HG03097 (cell line): ENCODE measurements around the gene KIAA1958.

ENCODE experiments used
- ATAC-seq: cut with Tn5 transposase; IDR thresholded peaks from one replicate; pipeline ENCODE4 v1.9.1; 2021; ENCODE audit not compliant: unreplicated experiment, low FRiP score

KIAA1958 gene

DNA sequence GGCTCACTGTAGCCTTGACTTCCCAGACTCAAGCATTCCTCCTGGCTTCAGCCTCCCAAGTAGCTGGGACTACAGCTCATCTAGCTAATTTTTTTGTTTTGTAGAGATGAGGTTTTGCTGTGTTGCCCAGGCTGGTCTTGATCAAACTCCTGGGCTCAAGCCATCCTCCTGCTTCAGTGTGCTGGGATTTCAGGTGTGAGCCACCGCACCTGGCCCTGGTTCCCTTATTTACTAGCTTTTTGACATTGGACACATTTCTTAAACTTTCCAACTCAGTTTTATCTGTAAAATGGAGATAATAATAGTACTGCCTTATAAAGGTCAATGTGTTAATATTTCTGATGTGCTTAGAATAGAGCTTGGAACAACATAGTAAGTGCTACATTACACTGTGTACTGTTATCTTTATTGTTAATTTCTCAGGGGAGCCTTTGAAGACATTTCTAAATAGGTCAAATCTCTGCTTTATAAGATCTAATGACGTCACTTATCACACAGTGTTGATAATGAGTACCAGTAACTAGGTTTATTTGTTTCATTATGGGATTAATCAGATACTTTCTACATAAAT lies 66.7 kb downstream of the KIAA1958 start:
- no peak for ATAC-seq

DNA sequence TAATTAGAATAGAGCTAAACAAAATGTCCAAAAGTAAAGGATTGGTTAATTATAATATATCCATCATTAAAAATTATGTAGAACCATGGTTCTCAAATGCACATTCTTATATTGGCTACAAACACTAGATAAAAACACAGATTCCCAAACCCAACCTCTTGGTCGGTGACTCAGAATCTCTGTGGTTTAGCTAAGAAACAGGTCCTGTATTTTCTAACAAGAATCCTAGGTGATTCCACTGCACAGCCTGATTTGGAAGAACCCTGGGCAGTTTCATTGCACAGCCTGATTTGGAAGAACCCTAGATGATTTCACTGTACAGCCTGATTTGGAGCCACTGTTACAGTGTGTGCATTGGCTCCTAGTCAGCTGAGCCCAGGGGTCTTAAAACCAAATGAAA lies 67.9 kb downstream of the KIAA1958 start:
- no peak for ATAC-seq

DNA sequence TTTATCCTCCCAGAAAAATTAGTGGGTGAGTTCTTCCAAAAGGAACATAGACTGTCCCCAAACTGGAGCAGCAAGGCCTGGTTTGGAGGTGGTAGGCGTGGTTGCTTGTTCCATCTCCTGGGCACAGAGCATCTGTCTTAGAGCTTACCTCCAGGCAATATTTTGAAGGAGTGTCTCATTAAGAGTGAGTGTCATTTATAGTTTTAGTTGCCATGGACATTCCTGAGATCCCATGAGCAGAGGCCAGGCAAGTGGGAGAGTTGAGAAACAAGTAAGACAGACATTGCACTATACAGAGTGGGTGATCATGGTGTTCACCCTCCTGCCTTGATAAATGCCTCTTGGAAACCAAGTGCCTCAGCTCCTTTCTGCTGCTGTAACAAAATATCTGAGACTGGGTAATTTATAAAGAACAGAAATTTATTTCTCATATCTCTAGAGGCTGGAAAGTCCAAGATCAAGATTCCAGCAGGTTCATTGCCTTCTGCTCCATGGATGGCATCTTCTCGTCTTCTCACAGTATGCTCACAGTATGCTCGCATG lies 68.5 kb downstream of the KIAA1958 start:
- no peak for ATAC-seq

DNA sequence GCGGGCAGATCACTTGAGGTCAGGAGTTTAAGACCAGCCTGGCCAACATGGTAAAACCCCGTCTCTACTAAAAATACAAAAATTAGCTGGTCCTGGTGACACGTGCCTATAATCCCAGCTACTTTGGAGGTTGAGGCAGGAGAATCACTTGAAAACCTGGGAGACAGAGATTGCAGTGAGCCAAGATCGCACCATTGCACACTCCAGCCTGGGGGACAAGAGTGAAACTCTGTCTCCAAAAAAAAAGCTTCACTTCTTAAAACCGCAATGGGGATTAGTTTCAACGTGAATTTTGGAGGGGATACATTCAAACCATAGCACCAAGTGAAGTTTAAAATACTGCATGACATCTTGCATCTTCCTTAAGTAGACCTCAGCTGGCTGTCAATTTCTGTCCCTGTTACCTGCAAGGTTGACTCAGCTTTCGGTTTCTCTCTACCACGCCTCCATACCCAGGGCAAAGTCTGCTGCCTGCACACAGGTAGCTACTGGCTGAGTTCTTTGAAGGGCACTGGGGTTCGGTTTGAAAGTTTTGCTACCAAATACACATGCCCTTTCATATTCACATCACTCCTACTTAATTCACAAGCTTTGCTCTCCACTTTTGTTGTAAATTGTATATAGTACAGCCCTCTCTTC lies 69.3 kb downstream of the KIAA1958 start:
- no peak for ATAC-seq

DNA sequence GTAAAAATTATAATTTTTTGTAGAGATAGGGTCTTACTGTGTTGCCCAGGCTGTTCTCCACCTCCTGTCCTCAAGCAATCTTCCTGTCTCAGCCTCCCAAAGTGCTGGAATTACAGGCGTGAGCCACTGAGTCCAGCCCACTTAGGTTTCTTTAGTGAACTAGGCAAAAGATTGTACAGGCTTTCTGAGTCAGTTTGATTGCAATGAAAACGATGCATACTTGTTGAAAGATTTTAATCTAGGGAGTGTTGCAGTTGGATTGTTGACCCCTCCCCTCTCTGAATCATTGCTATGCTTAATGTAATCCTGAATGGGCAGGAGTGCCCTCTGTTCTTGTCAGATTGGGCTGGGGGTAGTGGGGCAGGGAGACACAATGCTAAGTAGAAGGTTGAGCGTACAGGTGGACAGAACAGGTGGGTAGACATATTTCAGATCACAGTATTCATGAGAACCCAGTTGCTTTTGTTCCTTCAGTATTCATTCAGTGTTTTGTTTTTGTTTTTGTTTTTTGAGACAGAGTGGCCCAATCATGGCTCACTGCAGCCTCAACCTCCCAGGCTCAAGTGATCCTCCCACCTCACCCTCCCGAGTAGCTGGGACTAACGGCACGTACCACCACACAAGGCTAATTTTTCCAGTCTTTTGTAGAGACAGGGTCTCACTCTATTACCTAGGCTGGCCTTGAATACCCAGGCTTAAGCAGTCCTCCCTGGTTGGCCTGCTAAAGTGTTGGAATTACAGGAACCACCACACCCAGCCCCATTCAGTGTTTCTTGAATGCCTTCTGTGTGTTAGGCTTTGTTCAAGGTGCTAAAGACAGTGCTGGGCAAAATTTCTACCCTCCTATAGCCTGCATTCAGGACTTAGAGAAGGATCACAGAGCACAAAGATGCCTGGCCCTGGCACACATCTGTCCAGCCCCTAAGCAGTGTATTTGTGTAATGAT lies 70.1 kb downstream of the KIAA1958 start:
- no peak for ATAC-seq

DNA sequence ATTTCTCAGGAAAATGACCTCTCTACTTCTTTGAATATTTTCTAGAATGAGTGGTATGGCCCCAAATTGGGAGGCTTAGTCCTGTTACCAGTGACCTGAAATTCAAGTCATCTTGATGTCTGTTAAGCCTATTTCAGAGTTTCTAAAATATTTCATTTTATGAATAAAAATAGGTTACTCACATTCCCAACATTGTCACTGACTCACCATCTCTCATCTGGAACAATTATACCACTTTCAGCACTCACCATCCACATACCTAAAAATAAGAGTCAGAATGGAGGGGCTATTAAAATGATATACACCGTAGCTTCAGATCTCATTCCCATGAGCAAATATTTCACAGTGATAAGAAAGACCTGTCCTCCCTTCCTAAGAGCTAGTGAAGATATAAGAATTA lies 71.8 kb downstream of the KIAA1958 start:
- ATAC-seq = no peak

DNA sequence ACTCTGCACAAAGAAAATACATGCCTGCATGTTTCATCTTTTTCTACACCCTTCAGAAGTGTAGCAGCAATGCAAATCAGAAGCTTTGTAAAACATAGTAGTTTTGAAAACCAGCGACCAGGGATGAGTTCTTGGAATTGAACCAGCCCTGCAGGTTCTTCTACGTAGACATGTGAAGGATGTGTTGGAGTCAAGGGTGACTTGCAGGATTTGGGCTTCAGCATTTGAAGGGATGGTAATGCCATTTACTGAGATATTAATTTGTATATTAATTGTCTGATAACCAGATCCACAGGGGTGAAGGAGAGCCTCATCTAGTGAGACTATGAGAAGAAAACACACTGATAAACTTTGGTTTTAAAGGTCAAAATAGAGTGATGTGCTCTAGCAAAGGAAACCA lies 72.4 kb downstream of the KIAA1958 start:
- no peak for ATAC-seq

DNA sequence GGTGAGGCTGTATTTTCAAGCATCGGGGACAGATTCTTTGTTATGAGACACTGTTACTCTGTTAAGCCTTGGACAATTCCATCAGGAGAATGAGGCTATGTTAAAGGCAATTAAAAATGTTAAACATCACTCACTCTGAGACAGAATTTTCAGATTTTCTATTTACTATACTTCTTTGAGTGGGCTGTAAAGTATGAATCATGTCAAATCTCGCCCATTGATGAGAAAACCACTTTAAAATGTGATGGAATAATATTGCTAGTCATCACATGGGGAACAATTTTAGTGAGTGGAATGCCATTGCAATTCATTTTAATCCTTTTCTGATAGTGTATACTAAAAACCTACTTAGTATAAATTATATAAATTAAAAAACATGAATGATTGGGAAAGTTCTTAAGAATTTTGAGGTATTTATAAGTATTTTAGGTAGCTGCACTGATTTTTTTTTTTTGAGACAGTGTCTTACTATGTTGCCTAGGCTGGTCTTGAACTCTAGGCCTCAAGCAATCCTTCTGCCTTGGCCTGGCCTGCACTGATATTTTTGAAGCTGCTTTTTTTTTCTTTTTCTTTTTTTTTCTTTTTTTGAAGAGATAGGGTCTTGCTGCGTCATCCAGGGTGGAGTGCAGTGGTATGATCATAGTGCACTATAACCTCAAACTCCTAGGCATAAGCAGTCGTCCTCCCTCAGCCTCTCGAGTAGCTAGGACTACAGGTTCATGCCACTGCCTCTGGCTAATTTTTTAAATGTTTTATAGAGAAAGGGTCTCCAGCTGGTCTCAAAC lies 73.2 kb downstream of the KIAA1958 start:
- no peak for ATAC-seq

DNA sequence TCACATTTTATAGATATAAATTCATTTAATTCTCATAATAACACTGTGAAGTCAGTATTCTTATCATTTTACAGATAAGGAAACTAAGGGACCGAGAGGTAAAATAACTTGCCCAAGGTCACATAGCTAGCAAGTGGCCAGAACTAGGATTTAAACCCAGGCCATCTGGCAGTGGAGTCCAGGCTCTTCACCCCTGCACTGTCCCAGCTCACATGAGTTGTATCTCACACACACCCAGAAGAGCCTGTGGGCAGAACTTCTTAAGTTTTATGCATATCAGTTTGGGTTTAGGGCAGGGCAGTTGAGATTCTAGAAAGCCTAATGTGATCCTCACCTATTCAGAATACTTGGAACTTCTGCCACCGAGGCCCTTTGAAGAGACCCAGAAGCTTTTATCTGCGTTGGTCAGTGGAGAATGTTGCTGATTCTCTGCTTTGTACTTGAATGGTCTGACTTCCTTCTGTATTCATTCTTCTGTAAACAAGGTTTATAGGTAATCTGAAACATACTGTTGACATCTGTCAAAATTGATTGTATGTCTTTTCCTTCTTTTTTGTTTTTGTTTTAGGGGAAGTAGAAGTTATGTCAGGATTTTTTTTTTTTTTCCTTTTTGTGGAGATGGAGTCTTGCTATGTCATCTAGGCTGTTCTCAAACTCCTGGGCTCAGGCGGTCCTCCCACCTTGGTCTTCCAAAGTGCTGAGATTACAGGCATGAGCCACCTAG lies 75.8 kb downstream of the KIAA1958 start:
- no peak for ATAC-seq

DNA sequence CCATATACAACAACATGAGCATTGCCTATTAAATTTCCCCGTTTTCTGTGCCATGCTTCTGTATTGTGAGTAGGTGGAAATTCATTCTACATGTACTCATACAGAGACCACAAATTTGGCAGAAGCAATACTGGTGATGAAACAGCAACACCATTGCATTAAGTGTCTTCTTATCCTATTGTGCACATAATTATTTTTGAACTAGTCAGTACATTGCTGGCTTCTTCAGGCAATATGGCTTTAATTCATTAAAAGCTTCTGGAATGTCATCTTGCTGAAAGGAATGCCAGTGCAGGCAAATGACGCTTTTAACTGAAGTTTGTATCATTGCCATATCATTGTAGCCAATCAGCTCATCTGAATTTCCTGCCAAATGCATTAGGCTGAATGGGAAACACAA lies 82.6 kb downstream of the KIAA1958 start:
- ATAC-seq = no peak

DNA sequence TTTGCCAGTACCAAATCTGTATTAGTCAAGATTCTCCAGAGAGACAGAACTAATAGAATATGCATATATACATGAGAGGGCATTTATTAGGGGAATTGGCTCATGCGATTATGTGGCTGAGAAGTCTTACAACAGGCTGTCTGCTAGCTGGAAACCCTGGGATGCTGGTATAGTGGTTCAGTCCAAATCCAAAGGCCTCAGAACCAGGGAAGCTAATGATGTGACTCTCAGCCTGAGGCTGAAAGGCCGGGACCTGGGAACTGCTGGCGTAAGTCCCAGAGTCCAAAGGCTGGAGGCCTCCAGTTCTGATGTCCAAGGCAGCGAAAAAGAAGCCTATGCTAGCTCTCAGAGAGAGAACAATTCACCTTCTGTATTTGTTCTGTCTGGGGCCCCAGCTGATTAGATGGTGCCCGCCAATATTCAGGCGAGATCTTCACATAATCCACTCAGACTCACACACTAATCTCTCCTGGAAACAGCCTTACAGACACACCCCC lies 84.1 kb downstream of the KIAA1958 start:
- no peak for ATAC-seq

DNA sequence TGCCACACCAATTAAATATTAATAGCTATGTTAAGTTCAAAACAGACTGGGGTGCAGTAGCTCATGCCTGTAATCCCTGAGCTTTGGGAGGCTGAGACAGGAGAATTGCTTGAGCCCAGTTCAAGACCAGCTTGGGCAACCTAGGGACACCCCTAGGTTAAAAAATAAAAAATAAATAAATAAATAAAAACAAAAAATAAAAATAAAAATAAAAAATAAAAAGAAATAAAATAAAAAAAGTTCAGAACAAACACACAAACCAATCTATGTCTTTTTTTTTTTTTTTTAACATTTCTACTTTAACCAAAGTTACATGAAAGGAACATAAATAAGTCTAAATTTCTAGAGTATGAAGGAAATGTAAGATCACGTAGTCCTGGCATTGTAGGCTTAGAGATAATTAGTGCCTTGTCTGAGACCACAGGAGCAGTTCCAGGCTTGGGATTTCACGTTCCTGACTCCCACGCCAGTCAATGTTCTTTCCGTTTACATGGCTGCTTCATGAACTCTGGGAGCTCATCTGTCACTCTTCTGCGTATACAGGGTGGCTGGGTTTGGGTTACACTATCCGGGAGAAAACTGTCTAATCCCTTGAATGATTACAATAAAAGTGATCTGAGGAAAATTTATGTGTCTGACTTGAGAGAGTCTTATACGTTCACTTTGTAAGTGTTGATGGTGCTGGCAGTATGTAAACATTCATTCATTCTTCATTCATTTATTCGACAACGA lies 85.2 kb downstream of the KIAA1958 start:
- ATAC-seq = no peak

DNA sequence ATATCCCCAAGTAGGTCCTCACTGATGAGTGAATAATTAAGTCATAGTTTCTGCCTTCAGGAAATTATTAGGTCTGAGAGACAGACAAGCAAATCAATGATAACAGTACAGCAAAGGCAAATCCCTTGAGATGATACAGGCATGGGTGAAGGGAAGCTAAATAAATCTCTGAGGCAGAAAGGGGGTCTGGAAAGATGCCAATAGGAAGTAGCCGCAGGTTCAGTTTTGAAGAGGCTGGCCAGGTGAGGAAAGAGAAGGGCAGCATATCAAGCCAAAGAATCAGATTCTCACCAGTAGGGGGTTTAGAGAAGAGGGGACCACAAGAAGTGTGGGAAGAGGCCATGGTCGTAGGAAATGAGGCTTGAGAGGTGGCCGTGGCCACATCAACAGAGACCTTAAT lies 85.8 kb downstream of the KIAA1958 start:
- no peak for ATAC-seq

DNA sequence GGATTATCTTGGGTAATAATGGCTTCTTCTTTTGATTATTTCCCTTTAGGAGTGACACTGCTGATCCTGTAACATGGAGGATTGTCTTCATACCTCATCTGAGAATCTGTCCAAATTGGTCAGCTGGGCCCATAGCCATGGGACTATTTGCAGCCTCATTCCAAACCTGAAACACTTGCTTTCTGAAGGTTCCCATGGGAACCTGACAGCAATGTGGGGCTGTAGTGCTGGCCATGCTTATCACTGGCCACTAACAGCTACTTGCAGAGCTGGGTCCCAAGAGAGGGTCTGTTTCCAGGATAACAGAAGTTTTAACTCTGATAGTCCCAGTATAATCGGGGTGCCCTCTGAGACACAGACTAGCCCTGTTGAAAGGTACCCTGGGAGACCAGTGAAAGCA lies 87.4 kb downstream of the KIAA1958 start:
- no peak for ATAC-seq

DNA sequence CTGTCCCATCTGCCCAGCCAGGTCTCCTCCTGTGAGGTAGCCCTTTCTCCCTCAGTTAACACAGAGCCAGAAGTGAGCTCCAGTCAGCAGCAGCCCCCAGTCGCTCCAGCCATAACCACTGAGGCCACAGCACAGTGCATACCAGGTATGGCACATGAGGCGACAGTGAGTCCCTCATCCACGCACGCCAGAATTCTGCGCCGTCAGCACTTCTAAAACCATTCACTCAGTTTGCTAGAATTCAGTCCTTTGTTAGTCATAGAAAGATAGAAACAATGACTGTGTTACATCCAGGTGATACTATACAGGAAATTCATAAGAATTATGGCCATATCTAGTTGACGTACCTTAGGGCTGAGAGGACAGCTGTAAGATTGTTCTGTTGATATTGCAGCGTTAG lies 88.5 kb downstream of the KIAA1958 start:
- ATAC-seq = no peak

DNA sequence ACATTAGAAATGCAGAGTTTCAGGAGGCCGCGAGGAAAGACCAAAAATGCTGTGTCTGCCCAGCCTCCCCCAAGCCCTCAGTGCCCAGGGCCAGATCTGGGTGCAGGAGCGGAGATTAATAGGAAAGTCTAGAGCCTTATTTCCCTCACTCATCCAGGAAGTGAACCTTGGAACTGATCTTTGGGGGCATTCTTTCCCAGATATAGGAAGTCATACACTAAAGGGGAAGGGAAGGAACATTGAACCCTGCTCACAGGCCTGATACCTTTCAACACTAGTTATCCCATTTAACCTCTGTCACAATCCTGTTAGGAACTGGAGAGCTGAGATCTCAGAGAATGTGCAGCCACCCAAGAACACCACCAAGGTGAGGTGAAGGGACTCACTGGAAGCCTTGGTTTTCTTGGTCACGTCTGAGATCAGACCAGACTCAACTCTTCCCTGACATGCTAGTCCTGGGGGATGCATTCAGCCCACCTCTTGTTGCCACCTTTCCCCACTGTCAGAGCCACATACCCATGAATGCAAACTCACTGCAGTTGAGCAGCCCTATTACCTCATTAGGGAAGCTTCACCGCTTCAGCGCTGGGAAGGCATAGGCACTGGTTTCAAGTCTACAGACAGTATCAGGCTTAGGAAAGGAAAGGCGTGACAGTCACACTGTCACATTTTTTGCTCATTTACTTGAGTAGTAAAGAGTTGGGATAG lies 95.0 kb downstream of the KIAA1958 start:
- ATAC-seq = no peak

DNA sequence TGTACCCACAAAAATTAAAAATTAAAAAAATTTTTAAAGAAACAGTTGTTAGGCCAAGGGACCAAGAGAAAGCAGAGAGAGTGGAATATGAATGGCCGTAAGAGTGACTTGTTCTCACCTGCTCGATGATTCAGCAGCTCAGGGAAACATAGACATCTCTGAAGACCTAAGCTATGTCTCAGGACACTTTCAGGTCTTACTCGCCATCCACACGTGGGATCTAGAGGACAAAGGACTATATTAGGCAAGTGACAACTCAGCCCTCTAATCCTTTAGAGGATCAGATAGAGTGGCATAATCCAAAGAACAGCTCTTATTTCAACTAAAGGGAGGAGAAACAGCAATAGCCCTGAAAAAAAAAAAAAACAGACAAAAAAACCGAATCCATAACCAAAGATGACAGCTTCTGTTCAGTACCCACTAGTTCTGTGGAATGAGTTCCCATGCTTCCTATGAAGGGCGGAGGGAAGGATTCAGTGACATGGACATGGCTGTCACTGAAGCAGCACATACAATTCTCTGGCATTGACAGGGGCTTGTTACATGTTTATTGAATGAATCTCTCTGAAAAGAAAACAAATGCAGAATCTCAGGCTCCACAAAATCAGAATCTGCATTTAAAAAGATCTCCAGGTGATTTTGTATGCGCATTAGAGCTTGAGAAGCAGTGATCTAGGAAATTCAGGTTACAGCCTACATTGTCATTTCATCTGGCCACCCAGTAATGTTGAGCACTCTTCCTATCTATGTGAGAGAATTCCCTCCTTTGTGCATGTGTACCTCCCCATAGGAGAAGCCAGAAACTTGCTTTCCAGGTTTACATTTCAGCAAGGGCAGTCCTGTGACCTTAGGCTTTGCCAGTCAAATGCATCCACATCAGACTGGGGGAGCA lies 96.0 kb downstream of the KIAA1958 start:
- ATAC-seq = no peak
